ENCODE measurements around the gene CHP2. TPM values are rescaled to one million over a fixed set of nuclear protein-coding genes. Genes with fewer than 3 reads are reported as not detected.
A peak's percentile ranks its signal among the peaks of the same experiment; 100 is the strongest.

Gene CHP2
- total RNA-seq, 4 donors from 2014 or later, result 0.09 to 0.38 TPM; not detected in 2

DNA sequence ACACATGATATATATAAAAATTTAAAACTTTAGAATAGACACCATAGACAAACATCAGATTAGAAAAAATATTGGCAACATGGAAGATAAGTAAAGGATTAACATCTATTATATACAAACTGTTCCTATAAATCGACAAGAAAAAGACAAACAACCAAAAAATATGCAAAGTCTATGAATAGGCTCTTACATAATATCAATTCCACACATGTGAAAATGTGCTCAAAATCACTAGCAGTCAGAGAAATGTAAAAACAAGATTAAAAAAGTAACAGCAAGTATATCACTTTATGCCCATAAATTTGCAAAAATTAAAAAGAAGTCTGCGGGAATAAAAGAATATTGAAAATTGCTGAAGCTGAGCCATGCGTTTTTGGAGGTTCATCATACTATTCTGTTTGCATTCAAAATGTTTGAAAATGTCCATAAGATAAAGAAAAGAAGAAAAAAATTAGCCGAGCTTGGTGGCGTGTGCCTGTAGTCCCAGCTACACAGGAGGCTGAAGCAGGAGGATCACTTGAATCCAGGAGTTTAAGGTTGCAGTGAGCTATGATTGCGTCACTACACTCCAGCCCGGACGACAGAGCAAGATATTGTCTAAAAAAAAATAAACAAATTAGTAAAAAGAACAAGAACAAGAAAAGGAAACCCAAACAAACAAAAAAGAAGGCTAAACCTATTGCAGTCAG, 30.6 kb upstream of the CHP2 start:
- WGBS, 2 donors, result 57 to 67% methylated on average over 8 of the region's 8 CpGs
- no peak overlapping the region for H3K4me3 ChIP-seq
- TF ChIP-seq POLR2A (IDR thresholded peaks at IDR 0.05), result no peak
- TF ChIP-seq, protein P1, sequence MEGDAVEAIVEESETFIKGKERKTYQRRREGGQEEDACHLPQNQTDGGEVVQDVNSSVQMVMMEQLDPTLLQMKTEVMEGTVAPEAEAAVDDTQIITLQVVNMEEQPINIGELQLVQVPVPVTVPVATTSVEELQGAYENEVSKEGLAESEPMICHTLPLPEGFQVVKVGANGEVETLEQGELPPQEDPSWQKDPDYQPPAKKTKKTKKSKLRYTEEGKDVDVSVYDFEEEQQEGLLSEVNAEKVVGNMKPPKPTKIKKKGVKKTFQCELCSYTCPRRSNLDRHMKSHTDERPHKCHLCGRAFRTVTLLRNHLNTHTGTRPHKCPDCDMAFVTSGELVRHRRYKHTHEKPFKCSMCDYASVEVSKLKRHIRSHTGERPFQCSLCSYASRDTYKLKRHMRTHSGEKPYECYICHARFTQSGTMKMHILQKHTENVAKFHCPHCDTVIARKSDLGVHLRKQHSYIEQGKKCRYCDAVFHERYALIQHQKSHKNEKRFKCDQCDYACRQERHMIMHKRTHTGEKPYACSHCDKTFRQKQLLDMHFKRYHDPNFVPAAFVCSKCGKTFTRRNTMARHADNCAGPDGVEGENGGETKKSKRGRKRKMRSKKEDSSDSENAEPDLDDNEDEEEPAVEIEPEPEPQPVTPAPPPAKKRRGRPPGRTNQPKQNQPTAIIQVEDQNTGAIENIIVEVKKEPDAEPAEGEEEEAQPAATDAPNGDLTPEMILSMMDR (IDR thresholded peaks at IDR 0.05), result no peak
- H3K4me1 ChIP-seq, result peaks cover 0 to 6% (median 0%) of the 10 kb centered on the region in 3 donors
- intact Hi-C loops (cut with DNase I), result no loop called here
- no peak for DNase-seq
- no peaks in the 10 kb centered on the region for H3K9me3 ChIP-seq
- H3K27me3 ChIP-seq, result peaks cover 0 to 38% (median 0%) of the 10 kb centered on the region in 4 donors
- H3K36me3 ChIP-seq, result no peaks in the 10 kb centered on the region
- H3K27ac ChIP-seq, result no peak overlapping the region

DNA sequence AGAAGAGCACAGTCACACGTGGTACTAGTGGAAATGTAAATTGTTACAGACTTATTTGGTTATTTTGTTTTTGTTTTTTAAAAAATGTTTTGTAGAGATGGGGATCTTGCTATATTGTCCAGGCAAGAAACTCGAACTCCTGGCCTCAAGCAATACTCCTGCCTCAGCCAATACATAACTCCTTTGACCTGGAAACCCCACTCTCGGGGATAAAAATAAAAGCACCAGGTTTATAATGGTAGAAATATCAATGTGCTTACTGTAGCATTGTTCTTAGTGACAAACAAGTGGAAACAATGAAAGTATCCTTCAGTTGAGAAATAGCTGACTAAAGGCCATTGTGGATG, 30.1 kb upstream of the CHP2 start:
- intact Hi-C loops (cut with DNase I), result no loop called here
- no peaks in the 10 kb centered on the region for H3K36me3 ChIP-seq

DNA sequence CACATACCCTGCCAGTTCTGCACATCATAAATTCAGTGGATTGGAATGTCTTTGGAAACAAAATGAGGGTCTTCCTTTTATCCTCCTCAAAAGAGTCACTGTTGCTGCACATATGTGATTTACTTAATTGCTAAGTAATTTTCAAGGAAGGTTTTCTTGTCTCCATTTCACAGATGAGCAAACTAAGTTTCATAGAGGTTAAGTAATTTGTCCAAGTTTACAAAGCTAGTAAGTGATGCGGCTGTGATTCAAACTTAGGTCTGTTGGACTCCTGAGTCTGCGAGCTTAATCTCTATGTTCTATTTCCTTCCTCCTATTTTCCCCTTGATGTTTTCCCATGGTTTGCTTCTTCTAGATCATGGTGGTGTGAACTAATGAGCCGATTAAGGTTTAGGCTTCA, 28.1 kb upstream of the CHP2 start:
- H3K27me3 ChIP-seq, result peaks cover 0 to 35% (median 0%) of the 10 kb centered on the region in 4 donors
- no peaks in the 10 kb centered on the region for H3K36me3 ChIP-seq
- intact Hi-C loops (cut with DNase I), result no loop called here
- TF ChIP-seq, protein P1 (IDR thresholded peaks at IDR 0.05), result no peak
- TF ChIP-seq POLR2A (IDR thresholded peaks at IDR 0.05), result no peak
- no peak overlapping the region for H3K27ac ChIP-seq
- H3K9me3 ChIP-seq, result no peaks in the 10 kb centered on the region
- no peak overlapping the region for H3K4me3 ChIP-seq
- DNase-seq, result no peak
- 75 to 80% methylated on average over 3 of the region's 3 CpGs for WGBS, 2 donors
- H3K4me1 ChIP-seq, result peaks cover 0 to 6% (median 0%) of the 10 kb centered on the region in 3 donors

More for the DNA sequence above, 30.1 kb upstream of the CHP2 start:
- no peak for DNase-seq
- TF ChIP-seq POLR2A (IDR thresholded peaks at IDR 0.05), result no peak
- TF ChIP-seq, protein P1 (IDR thresholded peaks at IDR 0.05), result no peak
- Histone ChIP-seq H3K4me1 (peaks cover 0 to 6% (median 0%) of the 10 kb centered on the region in 3 donors), H3K27ac (no peak overlapping the region), H3K9me3 (no peaks in the 10 kb centered on the region), H3K27me3 (peaks cover 0 to 40% (median 0%) of the 10 kb centered on the region in 4 donors), H3K4me3 (no peak overlapping the region)
- WGBS, 2 donors, result 51 to 53% methylated on average over 3 of the region's 3 CpGs

DNA sequence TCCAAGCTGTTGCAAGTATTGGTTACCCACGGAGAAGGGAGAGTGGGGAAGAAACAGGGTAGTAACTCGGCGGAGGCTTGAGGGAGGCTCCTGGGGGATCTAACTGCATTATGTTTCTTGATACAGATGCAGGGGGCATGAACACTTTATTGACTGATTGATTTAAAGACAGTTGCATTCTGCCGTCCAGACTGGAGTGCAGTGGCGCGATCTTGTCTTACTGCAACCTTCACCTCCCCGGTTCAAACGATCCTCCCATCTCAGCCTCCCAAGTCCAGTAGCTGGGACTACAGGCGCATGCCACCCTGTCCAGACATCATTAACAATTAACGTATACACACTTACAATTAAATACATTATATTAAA, 26.7 kb upstream of the CHP2 start:
- WGBS, 2 donors, result 52 to 54% methylated on average over 10 of the region's 10 CpGs
- peaks cover 0 to 21% (median 0%) of the 10 kb centered on the region in 4 donors for H3K27me3 ChIP-seq
- TF ChIP-seq POLR2A (IDR thresholded peaks at IDR 0.05), result no peak
- TF ChIP-seq, protein P1 (IDR thresholded peaks at IDR 0.05), result peak in 1 of 6 experiments; percentile 3

DNA sequence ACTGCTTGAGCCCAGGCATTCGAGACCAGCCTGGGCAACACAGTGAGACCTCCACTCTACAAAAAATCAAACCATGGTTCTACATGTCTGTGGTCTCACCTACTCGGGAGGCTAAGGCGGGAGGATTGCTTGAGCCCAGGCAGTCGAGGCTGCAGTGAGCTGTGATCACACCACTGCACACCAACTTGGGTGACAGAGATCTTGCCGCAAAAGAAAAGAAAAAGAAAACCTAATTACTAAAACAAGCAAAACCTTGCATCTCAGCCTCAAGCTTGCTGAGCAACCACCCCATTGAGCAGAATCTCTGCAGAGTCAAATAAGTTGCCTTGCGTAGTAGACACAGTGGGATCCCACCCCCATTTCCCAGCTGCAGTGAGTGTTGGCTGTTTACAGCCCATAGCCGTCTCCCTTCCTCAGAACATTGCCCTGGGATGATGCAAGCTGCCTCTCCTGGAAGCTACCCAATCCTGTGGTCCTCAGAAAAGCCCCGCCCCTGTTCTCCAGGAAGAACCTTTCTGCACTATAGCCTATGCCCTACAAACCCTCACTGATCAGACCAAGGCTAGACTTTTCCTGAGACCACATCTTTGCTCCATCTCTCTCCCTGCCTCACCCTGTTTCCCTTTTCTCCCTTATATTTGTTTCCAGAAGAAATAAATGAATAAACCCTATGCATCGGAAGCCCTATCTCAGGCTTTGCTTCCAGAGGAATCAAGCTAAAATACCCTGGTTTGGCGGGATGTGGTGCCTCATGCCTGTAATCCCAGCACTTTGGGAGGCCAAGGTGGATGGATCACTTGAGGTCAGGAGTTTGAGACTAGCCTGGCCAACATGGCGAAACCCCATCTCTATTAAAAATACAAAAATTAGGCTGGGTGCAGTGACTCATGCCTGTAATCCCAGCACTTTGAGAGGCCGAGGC, 25.1 kb upstream of the CHP2 start:
- H3K4me3 ChIP-seq, result no peak overlapping the region
- no peak overlapping the region for H3K27ac ChIP-seq
- TF ChIP-seq POLR2A (IDR thresholded peaks at IDR 0.05), result no peak
- TF ChIP-seq, protein P1 (IDR thresholded peaks at IDR 0.05), result no peak
- no peaks in the 10 kb centered on the region for H3K9me3 ChIP-seq
- peaks cover 0 to 20% (median 0%) of the 10 kb centered on the region in 4 donors for H3K27me3 ChIP-seq
- 71 to 73% methylated on average over 11 of the region's 12 CpGs for WGBS, 2 donors
- DNase-seq, result no peak
- H3K36me3 ChIP-seq, result no peaks in the 10 kb centered on the region
- intact Hi-C loops (cut with DNase I), result no loop called here
- H3K4me1 ChIP-seq, result peaks cover 0 to 6% (median 0%) of the 10 kb centered on the region in 3 donors

More for the DNA sequence above, 26.7 kb upstream of the CHP2 start:
- DNase-seq, result no peak
- Histone ChIP-seq H3K4me1 (peaks cover 0 to 6% (median 0%) of the 10 kb centered on the region in 3 donors), H3K27ac (no peak overlapping the region), H3K36me3 (no peaks in the 10 kb centered on the region), H3K4me3 (no peak overlapping the region), H3K9me3 (no peaks in the 10 kb centered on the region)
- intact Hi-C loops (cut with DNase I), result no loop called here

All from esophagus squamous epithelium (tissue), 5 donors.